ACC112 (cell line): Measurements from ENCODE around the gene DEFB121.

Experiments
- H2AFZ ChIP-seq: fragments of 200-600 bp; sonication (generic); one replicate; pipeline ENCODE4 v1.6.0; 2017; ENCODE audit warnings: antibody characterized with exemption, low read length; ENCODE audit not compliant: unreplicated experiment
- H3K27ac ChIP-seq: fragments of 200-600 bp; sonication (generic); 2 replicates; pipeline ENCODE4 v1.5.1; 2014; ENCODE audit warnings: low read depth, mild to moderate bottlenecking, antibody characterized with exemption, low read length, moderate library complexity
- H3K27me3 ChIP-seq: fragments of 200-600 bp; sonication (generic); 2 replicates; pipeline ENCODE4 v1.6.1; 2014; ENCODE audit warnings: mild to moderate bottlenecking, antibody characterized with exemption, low read length, moderate library complexity, mixed read lengths; ENCODE audit not compliant: insufficient read depth
- H3K36me3 ChIP-seq: fragments of 200-600 bp; sonication (generic); 2 replicates; pipeline ENCODE4 v1.6.1; 2016; ENCODE audit warnings: mild to moderate bottlenecking, antibody characterized with exemption, low read length, moderate library complexity, mixed read lengths; ENCODE audit not compliant: insufficient read depth
- H3K4me1 ChIP-seq: fragments of 200-600 bp; sonication (generic); one replicate; pipeline ENCODE4 v1.6.1; 2016; ENCODE audit warnings: low read length, mixed read lengths; ENCODE audit not compliant: insufficient read depth, unreplicated experiment, control insufficient read depth
- H3K4me3 ChIP-seq: fragments of 200-600 bp; sonication (generic); 2 replicates; pipeline ENCODE4 v1.5.1; 2014; ENCODE audit warnings: mild to moderate bottlenecking, low read depth, low read length
- H3K79me2 ChIP-seq: fragments of 200-600 bp; sonication (generic); one replicate; pipeline ENCODE4 v1.6.0; 2016; ENCODE audit warnings: low read length; ENCODE audit not compliant: control insufficient read depth, unreplicated experiment, insufficient read depth

DEFB121 gene

DNA sequence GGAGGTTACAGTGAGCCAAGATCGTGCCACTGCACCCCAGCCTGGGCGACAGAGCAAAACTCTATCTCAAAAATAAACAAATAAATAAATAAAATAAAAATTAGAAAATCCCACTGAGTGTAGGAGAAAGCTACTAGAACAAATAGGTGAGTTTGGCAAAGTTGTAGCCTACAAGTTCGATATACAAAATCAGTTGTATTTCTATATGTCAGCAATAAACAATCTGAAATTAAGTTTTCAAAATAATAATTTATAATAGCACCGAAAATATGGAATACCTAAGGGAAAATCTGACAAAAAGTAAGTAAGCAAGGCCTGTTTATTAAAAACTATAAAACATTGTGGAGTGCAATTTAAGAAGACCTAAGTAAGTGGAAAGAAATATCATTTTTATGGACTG, 42.7 kb downstream of the DEFB121 start:
- Histone ChIP-seq H3K79me2 (no peaks in the 10 kb centered on the region), H3K4me3 (no peak overlapping the region)

DNA sequence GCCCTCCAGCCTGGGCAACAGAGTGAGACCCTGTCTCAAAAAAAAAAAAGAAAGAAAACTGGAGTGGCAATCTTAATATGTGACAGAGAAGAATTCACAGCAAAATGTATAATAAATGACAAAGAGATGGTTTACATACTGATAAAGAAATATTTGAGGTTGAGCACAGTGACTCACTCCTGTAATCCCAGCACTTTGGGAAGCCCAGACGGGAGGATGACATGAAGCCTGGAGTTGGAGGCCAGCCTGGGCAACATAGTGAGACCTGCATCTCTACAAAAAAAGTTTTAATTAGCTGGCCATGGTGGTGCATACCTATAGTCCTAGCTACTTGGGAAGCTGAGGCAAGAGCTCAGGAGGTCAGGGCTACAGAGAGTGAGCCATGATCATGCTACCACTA, 50.0 kb downstream of the DEFB121 start:
- H3K27me3 ChIP-seq, result peaks cover 6% of the 10 kb centered on the region
- H3K79me2 ChIP-seq, result no peaks in the 10 kb centered on the region
- no peak overlapping the region for H3K27ac ChIP-seq
- H3K4me1 ChIP-seq, result no peaks in the 10 kb centered on the region
- no peaks in the 10 kb centered on the region for H3K36me3 ChIP-seq
- H2AFZ ChIP-seq, result no peak overlapping the region
- no peak overlapping the region for H3K4me3 ChIP-seq

More for the DNA sequence above, 42.7 kb downstream of the DEFB121 start:
- no peaks in the 10 kb centered on the region for H3K36me3 ChIP-seq
- H3K4me1 ChIP-seq, result no peaks in the 10 kb centered on the region
- no peak overlapping the region for H2AFZ ChIP-seq
- H3K27me3 ChIP-seq, result peaks cover 3% of the 10 kb centered on the region
- no peak overlapping the region for H3K27ac ChIP-seq
